ENCODE results near the gene IP6K1. TPM values are rescaled to one million over a fixed set of nuclear protein-coding genes. Genes with fewer than 3 reads are reported as not detected.
"Not testable (repeated sequence)": the region's sequence is repeated elsewhere in the genome, so short reads cannot be mapped to it uniquely, and the experiment has no call there.

Gene IP6K1
- total RNA-seq, 2 experiments from 2014 or later: 35.7 to 38.9 TPM

DNA sequence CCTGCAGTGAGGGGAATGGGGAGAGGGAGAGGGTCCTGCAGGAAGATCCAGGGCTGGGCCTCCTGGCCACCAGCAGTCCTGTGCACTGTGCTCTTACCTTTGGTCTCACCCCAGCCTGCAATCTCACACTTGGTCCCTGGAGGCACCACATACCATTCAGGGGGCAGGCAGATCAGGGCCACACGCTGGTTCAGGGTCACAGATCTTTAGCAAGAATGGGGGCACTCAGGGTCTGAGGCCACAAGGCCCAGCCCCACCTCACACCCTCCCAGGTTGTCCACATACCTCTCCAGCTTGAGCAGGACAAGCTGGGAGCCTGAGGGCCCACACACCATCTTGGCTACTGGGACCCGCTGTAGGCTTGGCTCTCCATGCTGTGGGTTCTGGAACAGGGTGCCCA is 101.9 kb downstream of the IP6K1 start:
- Mint-ChIP-seq H3K4me1 (peaks cover 14% of the 10 kb centered on the region), H3K36me3 (ENCODE audit: low read depth) (peaks cover 12% of the 10 kb centered on the region)
- POLR2A ChIA-PET, H3K27me3 Mint-ChIP-seq, DNase-seq, H3K4me3 Mint-ChIP-seq, H3K27ac Mint-ChIP-seq, CTCF ChIA-PET, H3K9me3 Mint-ChIP-seq: not testable (repeated sequence)

DNA sequence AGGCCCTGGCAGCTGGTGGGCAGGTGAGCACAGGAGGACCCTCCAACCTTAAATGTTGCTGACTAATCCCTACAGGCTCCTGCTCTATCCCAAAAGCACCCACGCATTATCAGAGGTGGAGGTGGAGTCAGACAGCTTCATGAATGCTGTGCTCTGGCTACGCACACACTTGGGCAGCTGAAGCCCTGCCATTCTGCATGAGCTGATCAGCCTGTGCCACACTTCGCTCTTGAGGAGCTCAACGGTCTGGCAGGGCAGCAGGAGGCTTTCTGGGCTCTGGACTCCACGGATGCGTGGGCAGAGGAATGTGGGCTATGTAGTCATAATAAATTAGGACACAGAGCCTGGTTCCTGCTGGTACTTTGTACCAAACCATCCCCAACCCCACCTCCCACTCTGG is 103.2 kb downstream of the IP6K1 start:
- ChIA-PET POLR2A (no interaction called here), CTCF (interaction anchor here (1.3 to 1.5 kb wide), 2 partner anchors 36 to 143 kb away, joined by 3 to 6 read pairs; partner anchors contain the start of gene AMIGO3)
- no peak for DNase-seq
- H3K9me3 Mint-ChIP-seq: no peaks in the 10 kb centered on the region
- peaks cover 13% of the 10 kb centered on the region for H3K36me3 Mint-ChIP-seq (ENCODE audit: low read depth)
- H3K27ac Mint-ChIP-seq: no peak overlapping the region
- peaks cover 7% of the 10 kb centered on the region for H3K4me1 Mint-ChIP-seq
- no peak overlapping the region for H3K4me3 Mint-ChIP-seq
- peaks cover 10% of the 10 kb centered on the region for H3K27me3 Mint-ChIP-seq

DNA sequence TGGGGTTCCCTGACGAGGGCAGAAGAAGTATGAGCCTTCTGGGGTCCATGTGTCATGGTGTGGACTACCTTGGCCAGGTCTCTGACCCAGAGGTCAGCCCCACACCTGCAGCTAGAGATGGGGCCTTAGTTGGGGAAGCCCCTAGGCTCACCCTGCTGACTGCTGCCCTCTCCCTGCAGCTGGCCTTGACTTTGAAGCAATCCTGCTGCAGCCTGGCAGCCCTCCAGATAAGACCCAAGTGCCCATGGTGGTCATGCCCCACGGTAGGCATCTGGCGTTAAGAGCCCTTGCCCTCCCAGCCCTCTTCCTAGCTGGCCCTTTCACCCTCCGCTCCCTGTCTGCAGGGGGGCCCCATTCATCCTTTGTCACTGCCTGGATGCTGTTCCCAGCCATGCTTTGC is 104.8 kb downstream of the IP6K1 start:
- H3K9me3 Mint-ChIP-seq: no peaks in the 10 kb centered on the region
- H3K27ac Mint-ChIP-seq: no peak overlapping the region
- peaks cover 19% of the 10 kb centered on the region for H3K36me3 Mint-ChIP-seq (ENCODE audit: low read depth)
- ChIA-PET POLR2A (no interaction called here), CTCF (no interaction called here)
- H3K4me3 Mint-ChIP-seq: no peak overlapping the region
- DNase-seq: no peak
- H3K27me3 Mint-ChIP-seq: peaks cover 5% of the 10 kb centered on the region
- H3K4me1 Mint-ChIP-seq: peaks cover 6% of the 10 kb centered on the region

DNA sequence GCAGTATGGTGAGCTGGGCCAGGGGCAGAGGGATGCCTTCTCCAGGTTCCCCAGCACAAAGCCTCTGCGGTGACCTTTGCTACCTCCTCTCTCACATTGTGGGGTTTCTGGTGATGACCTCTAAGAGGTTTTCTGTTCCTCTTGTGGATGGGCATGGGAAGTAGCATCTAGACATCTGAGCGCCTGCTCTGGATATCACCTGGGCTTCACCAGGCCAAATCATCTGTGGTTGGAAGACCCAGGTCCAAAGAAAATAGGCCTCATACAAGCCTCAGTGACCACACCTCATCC is 105.2 kb downstream of the IP6K1 start:
- Mint-ChIP-seq H3K9me3 (no peaks in the 10 kb centered on the region), H3K4me1 (peaks cover 6% of the 10 kb centered on the region), H3K27me3 (peaks cover 3% of the 10 kb centered on the region), H3K36me3 (ENCODE audit: low read depth) (peaks cover 20% of the 10 kb centered on the region), H3K27ac (no peak overlapping the region), H3K4me3 (no peak overlapping the region)
- ChIA-PET POLR2A (no interaction called here), CTCF (no interaction called here)
- no peak for DNase-seq

DNA sequence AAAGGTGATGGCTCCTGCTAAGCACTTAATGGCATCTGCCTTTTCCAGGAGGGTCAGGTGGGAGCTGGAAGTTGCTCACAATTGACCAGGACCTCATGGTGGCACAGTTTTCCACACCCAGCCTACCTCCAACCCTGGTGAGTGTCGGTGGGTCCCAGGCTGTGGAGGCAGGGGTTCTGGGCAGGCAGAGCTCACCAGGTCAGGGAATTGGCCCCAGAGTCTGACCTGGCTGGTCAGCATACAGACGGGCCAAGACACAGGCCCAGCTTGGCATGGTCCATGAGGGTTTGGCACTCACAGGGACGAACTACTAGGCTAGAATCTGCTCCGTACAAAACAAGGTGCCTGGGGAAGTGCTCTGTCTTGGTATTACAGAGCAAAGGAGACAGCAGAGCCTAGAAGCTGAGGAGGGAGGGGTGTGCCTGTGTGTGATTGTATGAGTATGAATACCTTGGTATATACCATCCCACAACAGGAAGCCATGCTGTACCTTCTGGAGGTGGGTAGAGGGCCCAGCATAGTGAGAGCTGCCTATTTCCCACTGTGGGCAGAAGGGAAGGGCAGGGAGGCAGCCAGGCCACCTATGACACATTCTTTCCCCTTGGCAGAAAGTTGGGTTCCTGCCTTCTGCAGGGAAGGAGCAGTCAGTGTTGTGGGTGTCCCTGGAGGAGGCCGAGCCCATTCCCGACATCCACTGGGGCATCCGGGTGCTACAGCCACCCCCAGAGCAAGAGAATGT is 105.7 kb downstream of the IP6K1 start:
- Mint-ChIP-seq H3K27me3 (peaks cover 3% of the 10 kb centered on the region), H3K9me3 (no peaks in the 10 kb centered on the region), H3K36me3 (ENCODE audit: low read depth) (peaks cover 24% of the 10 kb centered on the region), H3K4me1 (peaks cover 9% of the 10 kb centered on the region), H3K4me3 (no peak overlapping the region), H3K27ac (no peak overlapping the region)
- no peak for DNase-seq
- ChIA-PET CTCF (interaction anchor here (1.5 kb wide), 1 partner anchor 8 kb away, joined by 3 read pairs; the partner anchor contains the start of gene MST1), POLR2A (no interaction called here)

DNA sequence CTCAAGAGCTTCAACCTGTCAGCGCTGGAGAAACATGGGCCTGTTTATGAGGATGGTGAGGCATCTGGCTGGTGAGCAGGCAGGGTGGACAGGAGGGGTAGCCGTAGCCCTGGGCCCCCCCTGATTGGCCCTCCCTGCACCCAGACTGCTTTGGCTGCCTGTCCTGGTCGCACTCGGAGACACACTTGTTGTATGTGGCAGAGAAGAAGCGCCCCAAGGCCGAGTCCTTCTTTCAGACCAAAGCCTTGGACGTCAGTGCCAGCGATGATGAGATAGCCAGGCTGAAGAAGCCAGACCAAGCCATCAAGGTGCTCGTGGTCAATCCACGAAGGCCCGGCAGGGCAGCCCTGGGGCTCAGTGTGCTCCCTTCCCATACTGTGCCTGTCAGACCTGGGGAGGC is 110.4 kb downstream of the IP6K1 start:
- Mint-ChIP-seq H3K4me1 (peaks cover 37% of the 10 kb centered on the region), H3K4me3 (peak overlapping the region; percentile 84), H3K36me3 (ENCODE audit: low read depth) (peaks cover 21% of the 10 kb centered on the region), H3K27me3 (no peaks in the 10 kb centered on the region), H3K9me3 (no peaks in the 10 kb centered on the region), H3K27ac (no peak overlapping the region)
- no peak for DNase-seq
- ChIA-PET POLR2A (no interaction called here), CTCF (interaction anchor here (1.0 to 2.8 kb wide), 2 partner anchors 129 to 136 kb away, joined by 3 to 13 read pairs; no protein-coding TSS in a partner anchor)

DNA sequence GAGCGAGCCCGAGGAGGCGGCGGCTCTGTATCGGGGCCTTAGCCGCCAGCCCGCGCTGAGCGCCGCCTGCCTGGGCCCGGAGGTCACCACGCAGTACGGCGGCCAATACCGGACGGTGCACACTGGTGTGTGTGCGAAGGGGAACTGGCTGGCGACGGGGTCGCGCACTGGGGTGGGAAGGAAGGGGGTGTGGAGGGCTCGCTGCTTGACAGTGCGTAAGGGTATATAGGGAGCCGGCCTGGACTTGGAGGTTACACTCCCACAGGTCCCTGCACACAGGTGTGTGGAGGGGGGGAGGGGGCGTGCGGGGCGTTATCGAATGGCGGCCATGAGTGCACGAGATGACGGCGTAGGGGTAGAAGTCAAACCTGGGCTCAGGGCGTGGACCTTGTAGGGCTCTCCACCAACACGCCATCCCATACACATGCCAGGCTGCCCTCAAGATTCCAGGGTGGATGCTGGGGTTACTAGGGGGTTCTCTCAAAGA is 111.8 kb downstream of the IP6K1 start:
- Mint-ChIP-seq H3K4me1 (peaks cover 37% of the 10 kb centered on the region), H3K27ac (peak overlapping the region; percentile 99), H3K27me3 (no peaks in the 10 kb centered on the region), H3K9me3 (no peaks in the 10 kb centered on the region), H3K4me3 (peak overlapping the region; percentile 84), H3K36me3 (ENCODE audit: low read depth) (peaks cover 16% of the 10 kb centered on the region)
- ChIA-PET CTCF (interaction anchor here (2.8 kb wide), 1 partner anchor 134 kb away, joined by 13 read pairs; no protein-coding TSS in a partner anchor), POLR2A (no interaction called here)
- DNase-seq: no peak

Small RNA genes within 50 kb of the gene (microRNA-seq; reads per million reads assigned to microRNA genes)
- 0.63 reads per million for gene MIR5193 (ENCODE audit: borderline microRNAs expressed, borderline replicate concordance)

Other genes starting within 250 kb of the IP6K1 start
- gene BSN, start 232.1 kb downstream of the IP6K1 start, total RNA-seq: under 1 TPM; 0.06 to 0.07 TPM
- 100 to 1,000 TPM; 137 TPM for gene APEH, start 112.2 kb downstream of the IP6K1 start, total RNA-seq
- gene MST1, start 97.1 kb downstream of the IP6K1 start, total RNA-seq: 10 to 100 TPM in 1 of 2 experiments, 1 to 10 TPM in 1; 8.4 to 10.0 TPM
- 10 to 100 TPM; 47.5 to 49.2 TPM for gene RNF123, start 97.0 kb downstream of the IP6K1 start, total RNA-seq
- gene AMIGO3, start 66.9 kb downstream of the IP6K1 start, total RNA-seq: under 1 TPM in 1 of 2 experiments, not detected in 1; 0.30 TPM
- 10 to 100 TPM; 36.5 to 46.0 TPM for gene GMPPB, start 62.6 kb downstream of the IP6K1 start, total RNA-seq
- under 1 TPM in 1 of 2 experiments, not detected in 1; 0.08 TPM for gene CDHR4, start 13.3 kb upstream of the IP6K1 start, total RNA-seq
- gene INKA1, start 16.7 kb upstream of the IP6K1 start, total RNA-seq: under 1 TPM; 0.46 to 0.60 TPM
- 100 to 1,000 TPM; 249 to 256 TPM for gene UBA7, start 27.4 kb upstream of the IP6K1 start, total RNA-seq
- gene TRAIP, start 70.0 kb upstream of the IP6K1 start, total RNA-seq: 10 to 100 TPM; 30.9 to 31.0 TPM
- not detected for gene CAMKV, start 83.4 kb upstream of the IP6K1 start, total RNA-seq
- gene MST1R, start 117.3 kb upstream of the IP6K1 start, total RNA-seq: 1 to 10 TPM; 4.1 to 5.2 TPM
- gene MON1A, start 143.3 kb upstream of the IP6K1 start, total RNA-seq: 10 to 100 TPM; 12.8 to 14.1 TPM
- 100 to 1,000 TPM in 1 of 2 experiments, 10 to 100 TPM in 1; 87.7 to 105 TPM for gene RBM6, start 153.6 kb upstream of the IP6K1 start, total RNA-seq

All from activated CD4-positive, alpha-beta T cell treated with anti-CD3 and anti-CD28 coated beads, Interleukin-2, amount 10 ng/mL, durations not matched to agents 7 days and 5 days (primary cell).